NT2/D1 (cell line): ENCODE data around the gene C7.

Experiments used
- SUZ12 ChIP-seq: IDR thresholded peaks from 2 replicates; pipeline ENCODE4 v1.6.1; 2011; ENCODE audit not compliant: insufficient read length, insufficient read depth; ENCODE audit errors: extremely low read depth
- YY1 ChIP-seq: IDR thresholded peaks from 2 replicates; pipeline ENCODE4 v1.6.1; 2011; ENCODE audit not compliant: insufficient read length, insufficient read depth
- ZNF274 ChIP-seq: IDR thresholded peaks from 2 replicates; pipeline ENCODE4 v1.6.1; 2011; ENCODE audit warnings: mild to moderate bottlenecking, low read depth, low read length

- TF ChIP-seq YY1: no peak
- no peak for TF ChIP-seq SUZ12
- TF ChIP-seq ZNF274: no peak
Observed at GRCh38 chr5:40869384-40869783, 39.9 kb upstream of the C7 start.
